Lung (tissue), 12 donors: Measurements from ENCODE around the gene LEUTX. TPM values are rescaled to one million over a fixed set of nuclear protein-coding genes. Genes with fewer than 3 reads are reported as not detected.

Source experiments
- ATAC-seq: fragments of 200-7000 bp; cut with Tn5 transposase; one replicate; pipeline ENCODE4 v1.9.1; 2020; ENCODE audit warnings: moderate number of reproducible peaks; ENCODE audit not compliant: insufficient read depth, low FRiP score
- DNase-seq, 3 donors: peaks; one replicate each; pipeline ENCODE4 v3.0.0-alpha.2; 2013 to 2017
- H3K27ac ChIP-seq, 2 donors: one replicate each; pipeline ENCODE4 v1.5.1; 2013; ENCODE audit warnings: mild to moderate bottlenecking in 2 of 2, moderate library complexity in 2 of 2, control low read depth in 1 of 2, inconsistent platforms in 1 of 2, low read depth in 1 of 2, low read length in 1 of 2
- H3K27me3 ChIP-seq, 3 donors: one replicate each; pipeline ENCODE4 v1.5.1; 2013; ENCODE audit warnings: low read length in 2 of 3; ENCODE audit not compliant: control insufficient read depth in 3 of 3, insufficient read depth in 3 of 3
- H3K36me3 ChIP-seq, 4 donors: one replicate each; pipeline ENCODE4 v1.5.1; 2013; ENCODE audit warnings: low read length in 4 of 4, mild to moderate bottlenecking in 1 of 4, moderate library complexity in 1 of 4; ENCODE audit not compliant: control insufficient read depth in 4 of 4, insufficient read depth in 4 of 4
- H3K4me1 ChIP-seq, 5 donors: one replicate each; pipeline ENCODE4 v1.5.1; 2013; ENCODE audit warnings: low read length in 5 of 5, mild to moderate bottlenecking in 2 of 5, moderate library complexity in 1 of 5; ENCODE audit not compliant: control insufficient read depth in 5 of 5, insufficient read depth in 5 of 5
- H3K4me3 ChIP-seq: one replicate; pipeline ENCODE4 v1.5.1; 2013; ENCODE audit warnings: mild to moderate bottlenecking, control low read depth, moderate library complexity
- H3K9ac ChIP-seq, 2 donors: one replicate each; pipeline ENCODE4 v1.5.1; 2013; ENCODE audit warnings: low read length in 2 of 2, control low read depth in 1 of 2; ENCODE audit not compliant: insufficient read depth in 1 of 2
- H3K9me3 ChIP-seq, 4 donors: one replicate each; pipeline ENCODE4 v1.5.1; 2013; ENCODE audit warnings: low read length in 3 of 4, mild to moderate bottlenecking in 1 of 4, moderate library complexity in 1 of 4; ENCODE audit not compliant: control insufficient read depth in 4 of 4, insufficient read depth in 3 of 4
- WGBS, 2 donors: extraction: QIAGEN DNeasy Blood & Tissue Kit; methylation state at CpG; one replicate each; pipeline ENCODE4 v1.1.7; 2013; 5-methylcytosine and 5-hydroxymethylcytosine counted together
- polyA plus RNA-seq, 2 donors: library from polyadenylated mRNA; stranded (reverse); fragments of 200-250 nt; gene quantifications; one replicate each; pipeline ENCODE4 v1.2.1, GENCODE V29; 2013
- total RNA-seq, 2 donors: library from RNA; depleted of rRNA in 1 of 2; stranded (reverse); fragments of >200 nt in 1 of 2; gene quantifications; one replicate each; pipeline ENCODE4 v1.2.1, GENCODE V29; 2014 to 2021
- TF ChIP-seq, protein P1 (sequence below): IDR thresholded peaks from 2 replicates; pipeline ENCODE4 v1.5.1; 2012; ENCODE audit warnings: mild to moderate bottlenecking; ENCODE audit errors: control extremely low read depth, extremely low read depth
- donor health status: control.
- donor health status: control.
- donor health status: Bipolar disorder and iron deficiency.
- donor health status: healthy.
- donor health status: DM: yes; HTN: yes; CAD: no.

Gene LEUTX
- total and polyA plus RNA-seq, 4 donors = not detected

DNA sequence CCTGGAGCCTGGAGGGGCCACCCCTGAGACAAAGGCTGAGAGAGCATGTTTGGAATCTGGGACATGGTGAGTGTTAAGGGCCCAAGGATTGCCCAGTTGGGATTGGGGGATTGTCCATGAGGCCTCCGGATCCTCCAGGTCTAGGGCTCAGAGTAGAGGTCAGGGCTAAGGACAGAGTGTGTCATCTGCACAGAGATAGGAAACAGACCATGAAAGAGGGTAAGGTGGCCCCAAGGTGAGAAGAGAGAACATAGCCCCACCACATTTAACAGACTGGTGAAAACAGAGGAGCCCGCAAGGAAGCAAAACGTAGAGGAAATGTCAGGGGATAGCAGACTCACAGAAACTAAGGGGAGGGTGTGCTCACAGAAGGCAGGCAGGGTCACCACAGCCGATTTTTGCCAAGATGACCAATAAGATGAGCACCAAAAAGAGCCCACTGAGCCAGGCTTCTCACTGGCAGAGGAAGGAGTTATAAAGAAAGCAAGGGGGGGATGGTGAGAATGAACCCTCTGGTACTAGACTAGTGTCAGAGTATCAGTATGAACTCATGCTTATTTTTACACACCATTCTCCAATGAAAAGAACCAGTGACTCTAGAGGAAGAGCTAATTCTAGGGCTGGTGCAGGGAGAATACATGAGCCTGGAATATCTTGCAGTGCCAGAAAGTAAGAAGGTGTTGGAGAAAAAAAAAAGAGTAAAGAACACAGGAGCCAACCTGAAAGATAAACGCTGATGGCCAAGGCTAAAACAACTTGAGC is 37.8 kb downstream of the LEUTX start:
- Histone ChIP-seq H3K4me3 (no peak overlapping the region), H3K4me1 (no peaks in the 10 kb centered on the region), H3K27ac (no peak overlapping the region), H3K9ac (no peak overlapping the region), H3K27me3 (no peaks in the 10 kb centered on the region), H3K36me3 (peaks cover 0 to 5% (median 0%) of the 10 kb centered on the region in 4 donors), H3K9me3 (no peaks in the 10 kb centered on the region)
- DNase-seq = no peak
- ATAC-seq = no peak
- 87 to 93% methylated on average over 5 of the region's 5 CpGs for WGBS, 2 donors
- TF ChIP-seq, protein P1, sequence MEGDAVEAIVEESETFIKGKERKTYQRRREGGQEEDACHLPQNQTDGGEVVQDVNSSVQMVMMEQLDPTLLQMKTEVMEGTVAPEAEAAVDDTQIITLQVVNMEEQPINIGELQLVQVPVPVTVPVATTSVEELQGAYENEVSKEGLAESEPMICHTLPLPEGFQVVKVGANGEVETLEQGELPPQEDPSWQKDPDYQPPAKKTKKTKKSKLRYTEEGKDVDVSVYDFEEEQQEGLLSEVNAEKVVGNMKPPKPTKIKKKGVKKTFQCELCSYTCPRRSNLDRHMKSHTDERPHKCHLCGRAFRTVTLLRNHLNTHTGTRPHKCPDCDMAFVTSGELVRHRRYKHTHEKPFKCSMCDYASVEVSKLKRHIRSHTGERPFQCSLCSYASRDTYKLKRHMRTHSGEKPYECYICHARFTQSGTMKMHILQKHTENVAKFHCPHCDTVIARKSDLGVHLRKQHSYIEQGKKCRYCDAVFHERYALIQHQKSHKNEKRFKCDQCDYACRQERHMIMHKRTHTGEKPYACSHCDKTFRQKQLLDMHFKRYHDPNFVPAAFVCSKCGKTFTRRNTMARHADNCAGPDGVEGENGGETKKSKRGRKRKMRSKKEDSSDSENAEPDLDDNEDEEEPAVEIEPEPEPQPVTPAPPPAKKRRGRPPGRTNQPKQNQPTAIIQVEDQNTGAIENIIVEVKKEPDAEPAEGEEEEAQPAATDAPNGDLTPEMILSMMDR = no peak

DNA sequence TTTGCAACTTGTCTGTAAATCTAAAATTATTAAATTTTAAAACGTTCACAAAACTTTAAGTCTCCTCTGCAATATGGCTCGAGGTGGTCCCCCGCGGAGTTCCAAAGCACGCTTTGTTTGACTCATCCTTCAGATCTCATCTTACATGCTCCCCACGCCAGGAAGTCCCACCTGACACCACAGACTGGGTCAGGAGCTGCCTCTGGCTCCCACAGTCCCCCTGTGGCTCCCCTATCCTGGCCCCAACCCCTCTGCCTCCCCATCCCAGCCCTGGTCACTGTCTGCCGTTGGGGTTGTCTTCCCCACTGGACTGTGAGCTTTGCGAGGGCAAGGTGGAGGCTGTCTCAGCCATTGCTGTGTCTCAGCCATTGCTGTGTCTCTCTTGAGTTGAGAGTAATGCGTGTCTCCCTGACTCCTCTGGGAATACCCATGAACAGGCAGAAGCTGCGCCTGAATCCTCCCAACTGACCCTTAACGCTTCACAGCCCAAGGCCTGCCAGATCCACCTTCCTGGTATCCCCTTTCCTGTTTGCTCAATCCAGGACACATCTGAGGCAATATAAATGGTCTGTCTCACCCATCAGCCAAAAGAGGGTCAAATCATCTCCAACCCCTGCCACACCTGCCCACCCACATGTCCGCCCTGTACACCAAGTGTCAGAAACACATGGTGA is 39.4 kb downstream of the LEUTX start:
- Histone ChIP-seq H3K9ac (no peak overlapping the region), H3K4me1 (no peaks in the 10 kb centered on the region), H3K9me3 (no peaks in the 10 kb centered on the region), H3K4me3 (no peak overlapping the region), H3K27ac (no peak overlapping the region), H3K27me3 (no peaks in the 10 kb centered on the region), H3K36me3 (peaks cover 0 to 5% (median 0%) of the 10 kb centered on the region in 4 donors)
- TF ChIP-seq, protein P1 = no peak
- WGBS, 2 donors = 94 to 96% methylated on average over 12 of the region's 12 CpGs
- ATAC-seq (no peak), DNase-seq (no peak)

DNA sequence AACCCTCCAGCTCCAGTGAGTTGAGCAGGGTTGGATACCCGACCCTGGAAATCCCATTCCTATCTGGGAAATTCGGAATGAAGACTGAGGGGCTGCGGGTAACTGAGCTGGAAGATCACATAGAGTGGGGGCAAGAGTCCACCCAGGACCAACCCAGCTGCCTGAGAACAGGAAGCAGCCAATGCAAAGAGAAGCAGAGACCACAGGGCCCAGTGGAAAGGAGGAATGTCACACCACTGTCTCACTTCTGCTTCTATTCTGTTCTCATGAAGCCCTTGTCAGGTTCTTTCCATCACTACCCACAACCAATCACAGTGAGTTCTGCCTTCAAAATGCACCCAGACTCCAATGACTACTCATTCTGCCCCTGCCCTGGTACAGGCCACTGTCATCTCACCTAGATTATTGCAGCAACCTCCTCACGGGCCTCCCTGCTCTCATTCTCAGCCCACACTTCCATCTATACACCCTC is 40.0 kb downstream of the LEUTX start:
- Histone ChIP-seq H3K36me3 (peaks cover 0 to 5% (median 0%) of the 10 kb centered on the region in 4 donors), H3K9me3 (no peaks in the 10 kb centered on the region), H3K9ac (no peak overlapping the region), H3K4me3 (no peak overlapping the region), H3K27ac (no peak overlapping the region), H3K27me3 (no peaks in the 10 kb centered on the region), H3K4me1 (peaks cover 0 to 4% (median 2%) of the 10 kb centered on the region in 5 donors)
- 89 to 93% methylated on average over 4 of the region's 4 CpGs for WGBS, 2 donors
- ATAC-seq (no peak), DNase-seq (no peak)
- TF ChIP-seq, protein P1 = no peak
